Right atrium auricular region (tissue), 2 donors: ENCODE data around the gene EDRF1. TPM values are rescaled to one million over a fixed set of nuclear protein-coding genes. Genes with fewer than 3 reads are reported as not detected.

Experiments used
- DNase-seq: peaks from one replicate; pipeline ENCODE4 v3.0.0-alpha.2; 2019; ENCODE audit warnings: low spot score
- H3K27ac ChIP-seq, 2 donors: fragments of 200-600 bp; sonication (generic); 1 replicate in 1 of 2; 2 replicates in 1 of 2; pipeline ENCODE4 v1.5.1; 2016 to 2019
- H3K27me3 ChIP-seq, 2 donors: fragments of 200-600 bp; sonication (generic); one replicate each; pipeline versions ENCODE4 v1.5.1 to v1.6.0; 2017 to 2019
- H3K36me3 ChIP-seq: fragments of 200-600 bp; sonication (generic); one replicate; pipeline ENCODE4 v1.5.1; 2016
- H3K4me1 ChIP-seq, 2 donors: fragments of 200-600 bp; sonication (generic); one replicate each; pipeline versions ENCODE4 v1.5.1 to v1.6.0; 2017 to 2019
- H3K4me3 ChIP-seq, 2 donors: fragments of 200-600 bp; sonication (generic); 1 replicate in 1 of 2; 2 replicates in 1 of 2; pipeline ENCODE4 v1.5.1; 2017 to 2019; ENCODE audit warnings: mild to moderate bottlenecking in 1 of 2, moderate library complexity in 1 of 2
- H3K9me3 ChIP-seq, 2 donors: fragments of 200-600 bp; sonication (generic); one replicate each; pipeline ENCODE4 v1.5.1; 2019
- total RNA-seq, 2 donors: library from RNA; depleted of rRNA; stranded (reverse); fragments of >200 nt; gene quantifications; one replicate each; pipeline ENCODE4 v1.1.0, GENCODE V29; 2016
- TF ChIP-seq, protein P1 (sequence below), 2 donors: fragments of 200-600 bp; sonication (generic); IDR thresholded peaks; one replicate each; pipeline ENCODE4 v1.5.1; 2019; ENCODE audit warnings: antibody characterized with exemption in 2 of 2

The EDRF1 gene, protein sequence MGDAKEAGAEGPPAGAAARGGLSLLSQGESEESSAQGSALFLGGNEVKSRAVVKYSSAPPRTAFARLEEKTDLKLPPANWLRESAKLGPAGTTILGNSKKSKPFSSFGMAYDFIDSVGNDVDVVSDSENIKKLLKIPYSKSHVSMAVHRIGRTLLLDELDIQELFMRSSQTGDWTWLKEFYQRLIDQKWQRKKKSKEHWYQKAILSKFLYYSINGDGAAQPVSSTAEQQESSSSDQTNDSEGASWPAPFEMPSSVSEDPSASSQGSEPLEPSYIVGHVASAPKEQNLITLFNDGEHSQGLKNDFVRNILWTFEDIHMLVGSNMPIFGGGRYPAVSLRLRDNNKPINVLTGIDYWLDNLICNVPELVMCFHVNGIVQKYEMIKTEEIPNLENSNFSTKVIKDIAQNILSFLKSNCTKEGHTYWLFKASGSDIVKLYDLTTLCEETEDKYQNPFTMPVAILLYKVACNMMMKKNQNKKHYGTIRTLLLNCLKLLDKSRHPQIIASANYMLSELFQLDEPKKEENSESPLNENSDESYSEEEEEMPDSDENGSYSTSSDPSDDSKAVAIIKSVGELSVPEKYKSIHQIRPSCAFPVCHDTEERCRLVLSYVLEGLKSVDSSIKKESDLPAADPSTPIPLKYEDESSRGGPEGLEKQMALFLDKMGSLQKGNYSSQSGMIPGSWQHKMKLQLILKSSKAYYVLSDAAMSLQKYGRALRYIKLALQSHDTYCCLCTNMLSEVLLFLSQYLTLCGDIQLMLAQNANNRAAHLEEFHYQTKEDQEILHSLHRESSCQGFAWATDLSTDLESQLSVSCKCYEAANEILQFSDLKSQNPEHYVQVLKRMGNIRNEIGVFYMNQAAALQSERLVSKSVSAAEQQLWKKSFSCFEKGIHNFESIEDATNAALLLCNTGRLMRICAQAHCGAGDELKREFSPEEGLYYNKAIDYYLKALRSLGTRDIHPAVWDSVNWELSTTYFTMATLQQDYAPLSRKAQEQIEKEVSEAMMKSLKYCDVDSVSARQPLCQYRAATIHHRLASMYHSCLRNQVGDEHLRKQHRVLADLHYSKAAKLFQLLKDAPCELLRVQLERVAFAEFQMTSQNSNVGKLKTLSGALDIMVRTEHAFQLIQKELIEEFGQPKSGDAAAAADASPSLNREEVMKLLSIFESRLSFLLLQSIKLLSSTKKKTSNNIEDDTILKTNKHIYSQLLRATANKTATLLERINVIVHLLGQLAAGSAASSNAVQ
- total RNA-seq = 10 to 100 TPM; 11.4 to 11.5 TPM

DNA sequence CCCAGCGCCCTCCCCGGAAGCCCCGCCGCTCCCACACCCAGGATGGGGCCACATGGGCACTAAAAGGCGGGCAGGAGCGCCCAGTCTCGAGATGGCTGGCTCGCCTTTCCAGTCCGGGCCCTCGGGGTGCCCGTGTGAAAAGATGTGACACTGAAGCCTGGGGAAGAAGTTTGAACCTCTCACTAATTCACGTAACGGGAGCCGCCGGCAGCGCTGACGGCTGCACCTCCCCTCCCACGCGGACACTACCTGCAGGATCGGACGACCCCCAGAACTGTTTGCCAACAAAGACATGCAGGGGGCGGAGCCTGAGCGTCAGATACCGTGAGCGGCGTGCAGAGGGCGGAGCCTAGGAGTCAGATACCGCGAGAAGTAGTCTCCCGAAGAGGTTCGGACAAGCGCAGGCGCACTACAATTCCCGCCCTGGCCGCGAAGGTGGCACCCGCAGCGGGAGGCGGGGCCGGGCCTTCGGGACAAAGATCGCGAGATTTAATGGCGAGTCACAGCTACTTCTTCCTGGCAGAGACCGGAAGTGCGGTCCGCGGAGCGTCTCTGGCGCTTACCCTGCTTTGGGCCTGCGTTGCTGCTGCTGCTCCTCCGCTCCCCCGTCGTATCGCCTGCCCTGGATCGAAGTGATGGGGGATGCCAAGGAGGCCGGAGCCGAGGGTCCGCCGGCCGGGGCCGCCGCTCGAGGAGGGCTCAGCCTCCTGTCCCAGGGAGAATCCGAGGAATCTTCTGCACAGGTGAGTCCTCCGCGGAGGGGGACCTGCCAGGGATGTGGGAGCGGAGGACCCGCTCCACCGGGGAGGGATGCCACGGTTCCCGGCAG is at the start of gene EDRF1:
Gene EDRF1 (plus strand): TSS at position 537 of the 829 bp plus-strand sequence. CDS start 99 bp downstream, at position 636.
- peaks cover 0 to 22% of the 10 kb centered on the region in 2 donors for H3K4me1 ChIP-seq
- peak; percentile 99 for DNase-seq
- no peaks in the 10 kb centered on the region for H3K27me3 ChIP-seq
- no peaks in the 10 kb centered on the region for H3K9me3 ChIP-seq
- H3K27ac ChIP-seq = peak within 1 kb of the TSS; percentile 87 to 90
- H3K4me3 ChIP-seq = peak within 1 kb of the TSS; percentile 86 to 90
- H3K36me3 ChIP-seq = peaks cover 24% of the 10 kb centered on the region
- TF ChIP-seq, protein P1, sequence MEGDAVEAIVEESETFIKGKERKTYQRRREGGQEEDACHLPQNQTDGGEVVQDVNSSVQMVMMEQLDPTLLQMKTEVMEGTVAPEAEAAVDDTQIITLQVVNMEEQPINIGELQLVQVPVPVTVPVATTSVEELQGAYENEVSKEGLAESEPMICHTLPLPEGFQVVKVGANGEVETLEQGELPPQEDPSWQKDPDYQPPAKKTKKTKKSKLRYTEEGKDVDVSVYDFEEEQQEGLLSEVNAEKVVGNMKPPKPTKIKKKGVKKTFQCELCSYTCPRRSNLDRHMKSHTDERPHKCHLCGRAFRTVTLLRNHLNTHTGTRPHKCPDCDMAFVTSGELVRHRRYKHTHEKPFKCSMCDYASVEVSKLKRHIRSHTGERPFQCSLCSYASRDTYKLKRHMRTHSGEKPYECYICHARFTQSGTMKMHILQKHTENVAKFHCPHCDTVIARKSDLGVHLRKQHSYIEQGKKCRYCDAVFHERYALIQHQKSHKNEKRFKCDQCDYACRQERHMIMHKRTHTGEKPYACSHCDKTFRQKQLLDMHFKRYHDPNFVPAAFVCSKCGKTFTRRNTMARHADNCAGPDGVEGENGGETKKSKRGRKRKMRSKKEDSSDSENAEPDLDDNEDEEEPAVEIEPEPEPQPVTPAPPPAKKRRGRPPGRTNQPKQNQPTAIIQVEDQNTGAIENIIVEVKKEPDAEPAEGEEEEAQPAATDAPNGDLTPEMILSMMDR (IDR thresholded peaks at IDR 0.05) = no peak

GRCh38 chr10:125672884-125673283 is 46.6 kb upstream of the EDRF1 start:
- TF ChIP-seq, protein P1 (IDR thresholded peaks at IDR 0.05) = no peak
- H3K4me3 ChIP-seq = no peak overlapping the region
- H3K9me3 ChIP-seq = peaks cover 0 to 24% of the 10 kb centered on the region in 2 donors
- no peaks in the 10 kb centered on the region for H3K36me3 ChIP-seq
- H3K27me3 ChIP-seq = no peaks in the 10 kb centered on the region
- H3K4me1 ChIP-seq = no peaks in the 10 kb centered on the region
- no peak for DNase-seq
- H3K27ac ChIP-seq = no peak overlapping the region

GRCh38 chr10:125679436-125679835 is 40.1 kb upstream of the EDRF1 start:
- Histone ChIP-seq H3K9me3 (peaks cover 0 to 18% of the 10 kb centered on the region in 2 donors), H3K4me3 (no peak overlapping the region), H3K27me3 (no peaks in the 10 kb centered on the region), H3K27ac (no peak overlapping the region), H3K4me1 (no peaks in the 10 kb centered on the region), H3K36me3 (no peaks in the 10 kb centered on the region)
- no peak for DNase-seq
- TF ChIP-seq, protein P1 (IDR thresholded peaks at IDR 0.05) = no peak

GRCh38 chr10:125683063-125683462 is 36.4 kb upstream of the EDRF1 start, which contains the start of gene TEX36:
TSS of gene TEX36 (minus strand) at chr10:125683163. CDS start at chr10:125682989, 174 bp downstream.
- no peak for DNase-seq
- TF ChIP-seq, protein P1 (IDR thresholded peaks at IDR 0.05) = no peak
- no peaks in the 10 kb centered on the region for H3K9me3 ChIP-seq
- H3K27me3 ChIP-seq = no peaks in the 10 kb centered on the region
- H3K36me3 ChIP-seq = no peaks in the 10 kb centered on the region
- H3K4me3 ChIP-seq = no peak within 1 kb of the TSS
- no peak within 1 kb of the TSS for H3K27ac ChIP-seq
- H3K4me1 ChIP-seq = no peaks in the 10 kb centered on the region

GRCh38 chr10:125683821-125684220 is 35.7 kb upstream of the EDRF1 start:
- DNase-seq = no peak
- no peak overlapping the region for H3K4me3 ChIP-seq
- H3K27ac ChIP-seq = no peak overlapping the region
- no peaks in the 10 kb centered on the region for H3K4me1 ChIP-seq
- H3K36me3 ChIP-seq = no peaks in the 10 kb centered on the region
- TF ChIP-seq, protein P1 (IDR thresholded peaks at IDR 0.05) = no peak
- no peaks in the 10 kb centered on the region for H3K9me3 ChIP-seq
- no peaks in the 10 kb centered on the region for H3K27me3 ChIP-seq
